Esophagus muscularis mucosa (tissue), 4 donors: ENCODE results near the gene LINGO4. TPM values are rescaled to one million over a fixed set of nuclear protein-coding genes. Genes with fewer than 3 reads are reported as not detected.

Experiments used
- DNase-seq: peaks from one replicate; pipeline ENCODE4 v3.0.0-alpha.2; 2017; ENCODE audit errors: extremely low spot score
- H3K27ac ChIP-seq, 4 donors: fragments of 200-600 bp; sonication (generic); replicated peaks in 1 of 4; 1 replicate in 3 of 4; 2 replicates in 1 of 4; pipeline ENCODE4 v1.5.1; 2016 to 2019; ENCODE audit warnings: mild to moderate bottlenecking in 1 of 4
- H3K27me3 ChIP-seq, 4 donors: fragments of 200-600 bp; sonication (generic); one replicate each; pipeline versions ENCODE4 v1.5.1 to v1.6.0; 2016 to 2019
- H3K36me3 ChIP-seq, 4 donors: fragments of 200-600 bp; sonication (generic); one replicate each; pipeline ENCODE4 v1.5.1; 2016 to 2019
- H3K4me1 ChIP-seq, 4 donors: fragments of 200-600 bp; sonication (generic); one replicate each; pipeline ENCODE4 v1.5.1; 2016 to 2019
- H3K4me3 ChIP-seq, 4 donors: fragments of 200-600 bp; sonication (generic); 1 replicate in 2 of 4; 2 replicates in 2 of 4; pipeline ENCODE4 v1.5.1; 2016 to 2019; ENCODE audit warnings: mild to moderate bottlenecking in 4 of 4, moderate library complexity in 1 of 4
- H3K9me3 ChIP-seq, 4 donors: fragments of 200-600 bp; sonication (generic); 1 replicate in 3 of 4; 2 replicates in 1 of 4; pipeline ENCODE4 v1.5.1; 2016 to 2019
- CTCF ChIP-seq, 3 experiments: fragments of 200-600 bp in 2 of 3; fragments of 450-650 bp in 1 of 3; sonication (generic) in 2 of 3; IDR thresholded peaks; one replicate each; pipeline ENCODE4 v1.5.1; 2017 to 2019; ENCODE audit warnings: antibody characterized with exemption in 3 of 3, mild to moderate bottlenecking in 2 of 3, moderate library complexity in 1 of 3
- EP300 ChIP-seq: sonication (generic); formaldehyde crosslinking; IDR thresholded peaks from one replicate; pipeline ENCODE4 v1.6.1; 2017; ENCODE audit warnings: antibody characterized with exemption
- POLR2A ChIP-seq: fragments of 450-650 bp; IDR thresholded peaks from one replicate; pipeline ENCODE4 v1.6.1; 2017; ENCODE audit warnings: antibody characterized with exemption, moderate library complexity, mild to moderate bottlenecking, low read depth
- POLR2AphosphoS5 ChIP-seq, 2 donors: sonication (generic); formaldehyde crosslinking; IDR thresholded peaks; one replicate each; pipeline ENCODE4 v1.6.1; 2017; ENCODE audit warnings: antibody characterized with exemption in 2 of 2
- WGBS: methylation state at CpG from one replicate; pipeline ENCODE4 v1.1.5; 2018; 5-methylcytosine and 5-hydroxymethylcytosine counted together
- intact Hi-C: fragments of 100-400 bp; cut with DNase I; formaldehyde crosslinking; loops from one replicate; pipeline ENCODE4 v1.15.1; 2023
- total RNA-seq, 4 donors: library from RNA; depleted of rRNA; stranded (reverse); fragments of >200 nt; gene quantifications; one replicate each; pipeline versions ENCODE4 v1.1.0 to v1.2.1, GENCODE V29; 2016

The LINGO4 gene
- total RNA-seq, 4 donors from 2014 or later: not detected

- DNase-seq: no peak
Observed at GRCh38 chr1:151777317-151777716, 27.9 kb downstream of the LINGO4 start.

GRCh38 chr1:151776665-151777062, 28.6 kb downstream of the LINGO4 start:
- Histone ChIP-seq H3K9me3 (no peaks in the 10 kb centered on the region), H3K4me3 (no peak overlapping the region), H3K36me3 (peaks cover 4 to 96% (median 47%) of the 10 kb centered on the region in 4 donors), H3K4me1 (no peaks in the 10 kb centered on the region), H3K27me3 (no peaks in the 10 kb centered on the region), H3K27ac (no peak overlapping the region)
- intact Hi-C loops: no loop called here
- TF ChIP-seq POLR2AphosphoS5 (IDR thresholded peaks at IDR 0.05) (no peak), POLR2A (no peak), EP300 (no peak), CTCF (IDR thresholded peaks at IDR 0.05) (no peak)
- no peak for DNase-seq
- WGBS: 94% methylated on average over 3 of the region's 3 CpGs

More at GRCh38 chr1:151777317-151777716, 27.9 kb downstream of the LINGO4 start:
- Histone ChIP-seq H3K27me3 (no peaks in the 10 kb centered on the region), H3K36me3 (peaks cover 8 to 98% (median 49%) of the 10 kb centered on the region in 4 donors), H3K9me3 (no peaks in the 10 kb centered on the region), H3K4me1 (no peaks in the 10 kb centered on the region), H3K4me3 (no peak overlapping the region), H3K27ac (no peak overlapping the region)
- WGBS: 94% methylated on average over 4 of the region's 4 CpGs
- intact Hi-C loops: no loop called here
- no peak for TF ChIP-seq POLR2A
- no peak for TF ChIP-seq EP300
- no peak for TF ChIP-seq POLR2AphosphoS5 (IDR thresholded peaks at IDR 0.05)
- TF ChIP-seq CTCF (IDR thresholded peaks at IDR 0.05): no peak

GRCh38 chr1:151775894-151776664, 29.1 kb downstream of the LINGO4 start:
- Histone ChIP-seq H3K27ac (no peak overlapping the region), H3K27me3 (no peaks in the 10 kb centered on the region), H3K4me1 (no peaks in the 10 kb centered on the region), H3K36me3 (peaks cover 4 to 91% (median 45%) of the 10 kb centered on the region in 4 donors), H3K4me3 (no peak overlapping the region), H3K9me3 (no peaks in the 10 kb centered on the region)
- intact Hi-C loops: no loop called here
- 82% methylated on average over 7 of the region's 7 CpGs for WGBS
- no peak for DNase-seq
- no peak for TF ChIP-seq POLR2A
- no peak for TF ChIP-seq EP300
- TF ChIP-seq CTCF (IDR thresholded peaks at IDR 0.05): no peak
- TF ChIP-seq POLR2AphosphoS5 (IDR thresholded peaks at IDR 0.05): no peak

- Histone ChIP-seq H3K4me3 (no peak overlapping the region), H3K4me1 (no peaks in the 10 kb centered on the region), H3K36me3 (peaks cover 4 to 74% (median 42%) of the 10 kb centered on the region in 4 donors), H3K27me3 (no peaks in the 10 kb centered on the region), H3K9me3 (no peaks in the 10 kb centered on the region), H3K27ac (no peak overlapping the region)
- 86% methylated on average over 3 of the region's 3 CpGs for WGBS
- no peak for DNase-seq
- TF ChIP-seq EP300: no peak
- no peak for TF ChIP-seq POLR2A
- no peak for TF ChIP-seq CTCF (IDR thresholded peaks at IDR 0.05)
- TF ChIP-seq POLR2AphosphoS5 (IDR thresholded peaks at IDR 0.05): no peak
- intact Hi-C loops: no loop called here
Observed at GRCh38 chr1:151774256-151774922, 30.8 kb downstream of the LINGO4 start.
